Measurements from ENCODE around the gene CCBE1. TPM values are rescaled to one million over a fixed set of nuclear protein-coding genes. Genes with fewer than 3 reads are reported as not detected.

CCBE1 gene
- total RNA-seq, 2 experiments from 2014 or later: not detected

GRCh38 chr18:59706499-59706898 lies 9.3 kb upstream of the CCBE1 start:
- ChIA-PET POLR2A (no interaction called here), CTCF (interaction anchor here (0.6 to 1.4 kb wide), 3 partner anchors 10 to 798 kb away, joined by 4 to 7 read pairs (median 5); partner anchors contain the start of gene CCBE1)
- no peaks in the 10 kb centered on the region for H3K36me3 Mint-ChIP-seq (ENCODE audit: low read depth)

GRCh38 chr18:59705145-59705544 lies 7.9 kb upstream of the CCBE1 start:
- ChIA-PET CTCF (no interaction called here), POLR2A (no interaction called here)
- peaks cover 6% of the 10 kb centered on the region for H3K27me3 Mint-ChIP-seq
- DNase-seq: no peak
- H3K4me1 Mint-ChIP-seq: no peaks in the 10 kb centered on the region
- H3K9me3 Mint-ChIP-seq: no peaks in the 10 kb centered on the region
- no peak overlapping the region for H3K4me3 Mint-ChIP-seq
- H3K36me3 Mint-ChIP-seq (ENCODE audit: low read depth): no peaks in the 10 kb centered on the region
- H3K27ac Mint-ChIP-seq: no peak overlapping the region

More at GRCh38 chr18:59706499-59706898, 9.3 kb upstream of the CCBE1 start:
- Mint-ChIP-seq H3K4me1 (no peaks in the 10 kb centered on the region), H3K4me3 (no peak overlapping the region), H3K27me3 (no peaks in the 10 kb centered on the region), H3K9me3 (no peaks in the 10 kb centered on the region), H3K27ac (no peak overlapping the region)
- no peak for DNase-seq

- H3K9me3 Mint-ChIP-seq: no peaks in the 10 kb centered on the region
- POLR2A ChIA-PET: no interaction called here
- no peaks in the 10 kb centered on the region for H3K36me3 Mint-ChIP-seq (ENCODE audit: low read depth)
- no peak overlapping the region for H3K4me3 Mint-ChIP-seq
- no peak for DNase-seq
- H3K4me1 Mint-ChIP-seq: no peaks in the 10 kb centered on the region
- no peak overlapping the region for H3K27ac Mint-ChIP-seq
- CTCF ChIA-PET: no interaction called here
- peaks cover 16% of the 10 kb centered on the region for H3K27me3 Mint-ChIP-seq
These were observed 6.9 kb upstream of the CCBE1 start for GRCh38 chr18:59704146-59704545.

- Mint-ChIP-seq H3K4me1 (peaks cover 8% of the 10 kb centered on the region), H3K4me3 (no peak overlapping the region), H3K27me3 (peaks cover 33% of the 10 kb centered on the region), H3K27ac (no peak overlapping the region), H3K36me3 (ENCODE audit: low read depth) (no peaks in the 10 kb centered on the region), H3K9me3 (no peaks in the 10 kb centered on the region)
- no peak for DNase-seq
- POLR2A ChIA-PET: no interaction called here
- CTCF ChIA-PET: no interaction called here
These were observed 4.0 kb upstream of the CCBE1 start for GRCh38 chr18:59701272-59701671.

- Mint-ChIP-seq H3K4me1 (peaks cover 9% of the 10 kb centered on the region), H3K27me3 (peaks cover 41% of the 10 kb centered on the region), H3K4me3 (no peak overlapping the region), H3K36me3 (ENCODE audit: low read depth) (no peaks in the 10 kb centered on the region), H3K27ac (no peak overlapping the region), H3K9me3 (no peaks in the 10 kb centered on the region)
- no peak for DNase-seq
- ChIA-PET CTCF (no interaction called here), POLR2A (no interaction called here)
These were observed 3.3 kb upstream of the CCBE1 start for GRCh38 chr18:59700535-59700967.

- ChIA-PET CTCF (no interaction called here), POLR2A (no interaction called here)
These were observed 2.7 kb upstream of the CCBE1 start for GRCh38 chr18:59699750-59700534.

GRCh38 chr18:59699061-59699460 lies 1.8 kb upstream of the CCBE1 start:
- H3K4me3 Mint-ChIP-seq: no peak overlapping the region
- DNase-seq: no peak
- ChIA-PET CTCF (no interaction called here), POLR2A (no interaction called here)
- H3K9me3 Mint-ChIP-seq: no peaks in the 10 kb centered on the region
- H3K4me1 Mint-ChIP-seq: peaks cover 9% of the 10 kb centered on the region
- no peak overlapping the region for H3K27ac Mint-ChIP-seq
- H3K27me3 Mint-ChIP-seq: peaks cover 55% of the 10 kb centered on the region
- H3K36me3 Mint-ChIP-seq (ENCODE audit: low read depth): no peaks in the 10 kb centered on the region

More at GRCh38 chr18:59699750-59700534, 2.7 kb upstream of the CCBE1 start:
- no peak for DNase-seq
- no peak overlapping the region for H3K4me3 Mint-ChIP-seq
- H3K9me3 Mint-ChIP-seq: no peaks in the 10 kb centered on the region
- peaks cover 9% of the 10 kb centered on the region for H3K4me1 Mint-ChIP-seq
- H3K27ac Mint-ChIP-seq: no peak overlapping the region
- H3K27me3 Mint-ChIP-seq: peaks cover 47% of the 10 kb centered on the region
- no peaks in the 10 kb centered on the region for H3K36me3 Mint-ChIP-seq (ENCODE audit: low read depth)

GRCh38 chr18:59696311-59697235 lies 650 bp downstream of the CCBE1 start:
- Mint-ChIP-seq H3K4me3 (no peak overlapping the region), H3K27ac (no peak overlapping the region), H3K9me3 (no peaks in the 10 kb centered on the region), H3K36me3 (ENCODE audit: low read depth) (no peaks in the 10 kb centered on the region), H3K4me1 (peaks cover 9% of the 10 kb centered on the region), H3K27me3 (peaks cover 62% of the 10 kb centered on the region)
- CTCF ChIA-PET: interaction anchor here (0.6 to 2.7 kb wide), 18 partner anchors 9 to 852 kb away, joined by 3 to 30 read pairs (median 5); no protein-coding TSS in a partner anchor
- DNase-seq: no peak
- POLR2A ChIA-PET: no interaction called here

- CTCF ChIA-PET: no interaction called here
- no peaks in the 10 kb centered on the region for H3K9me3 Mint-ChIP-seq
- POLR2A ChIA-PET: no interaction called here
- peaks cover 9% of the 10 kb centered on the region for H3K4me1 Mint-ChIP-seq
- H3K36me3 Mint-ChIP-seq (ENCODE audit: low read depth): no peaks in the 10 kb centered on the region
- H3K27me3 Mint-ChIP-seq: peaks cover 63% of the 10 kb centered on the region
- no peak overlapping the region for H3K4me3 Mint-ChIP-seq
- DNase-seq: no peak
- no peak overlapping the region for H3K27ac Mint-ChIP-seq
These were observed 1.7 kb downstream of the CCBE1 start for GRCh38 chr18:59695551-59695950.

GRCh38 chr18:59694824-59695223 lies 2.4 kb downstream of the CCBE1 start:
- Mint-ChIP-seq H3K36me3 (ENCODE audit: low read depth) (no peaks in the 10 kb centered on the region), H3K9me3 (no peaks in the 10 kb centered on the region), H3K4me1 (peaks cover 9% of the 10 kb centered on the region), H3K27me3 (peaks cover 60% of the 10 kb centered on the region), H3K4me3 (no peak overlapping the region), H3K27ac (no peak overlapping the region)
- DNase-seq: no peak
- ChIA-PET POLR2A (no interaction called here), CTCF (no interaction called here)

- Mint-ChIP-seq H3K36me3 (ENCODE audit: low read depth) (no peaks in the 10 kb centered on the region), H3K4me1 (peaks cover 4% of the 10 kb centered on the region), H3K4me3 (no peak overlapping the region), H3K27me3 (peaks cover 46% of the 10 kb centered on the region), H3K9me3 (no peaks in the 10 kb centered on the region), H3K27ac (no peak overlapping the region)
- POLR2A ChIA-PET: no interaction called here
- CTCF ChIA-PET: no interaction called here
- no peak for DNase-seq
These were observed 5.2 kb downstream of the CCBE1 start for GRCh38 chr18:59691996-59692395.

- Mint-ChIP-seq H3K36me3 (ENCODE audit: low read depth) (no peaks in the 10 kb centered on the region), H3K27ac (no peak overlapping the region), H3K4me3 (no peak overlapping the region), H3K9me3 (no peaks in the 10 kb centered on the region), H3K4me1 (no peaks in the 10 kb centered on the region), H3K27me3 (peaks cover 41% of the 10 kb centered on the region)
- ChIA-PET CTCF (interaction anchor here (0.8 kb wide), 1 partner anchor 233 kb away, joined by 3 read pairs; no protein-coding TSS in a partner anchor), POLR2A (no interaction called here)
- no peak for DNase-seq
These were observed 6.2 kb downstream of the CCBE1 start for GRCh38 chr18:59690996-59691395.

- Mint-ChIP-seq H3K4me3 (no peak overlapping the region), H3K36me3 (ENCODE audit: low read depth) (no peaks in the 10 kb centered on the region), H3K9me3 (no peaks in the 10 kb centered on the region), H3K27ac (no peak overlapping the region), H3K27me3 (peaks cover 34% of the 10 kb centered on the region), H3K4me1 (no peaks in the 10 kb centered on the region)
- POLR2A ChIA-PET: no interaction called here
- DNase-seq: no peak
- CTCF ChIA-PET: interaction anchor here (0.8 to 5.8 kb wide), 2 partner anchors 7 to 232 kb away, joined by 3 to 26 read pairs; partner anchors contain the start of gene CCBE1
These were observed 6.8 kb downstream of the CCBE1 start for GRCh38 chr18:59690186-59690982.
